GM20000 (cell line): Measurements from ENCODE around the gene MVB12B.

Experiments
- DNase-seq: peaks from one replicate; pipeline ENCODE4 v3.0.0; 2012; ENCODE audit warnings: low spot score
- CTCF ChIP-seq: IDR thresholded peaks from 2 replicates; pipeline ENCODE4 v1.5.1; 2012; ENCODE audit warnings: mild to moderate bottlenecking, control low read depth; ENCODE audit errors: extremely low read depth, missing control alignments

The MVB12B gene

DNA sequence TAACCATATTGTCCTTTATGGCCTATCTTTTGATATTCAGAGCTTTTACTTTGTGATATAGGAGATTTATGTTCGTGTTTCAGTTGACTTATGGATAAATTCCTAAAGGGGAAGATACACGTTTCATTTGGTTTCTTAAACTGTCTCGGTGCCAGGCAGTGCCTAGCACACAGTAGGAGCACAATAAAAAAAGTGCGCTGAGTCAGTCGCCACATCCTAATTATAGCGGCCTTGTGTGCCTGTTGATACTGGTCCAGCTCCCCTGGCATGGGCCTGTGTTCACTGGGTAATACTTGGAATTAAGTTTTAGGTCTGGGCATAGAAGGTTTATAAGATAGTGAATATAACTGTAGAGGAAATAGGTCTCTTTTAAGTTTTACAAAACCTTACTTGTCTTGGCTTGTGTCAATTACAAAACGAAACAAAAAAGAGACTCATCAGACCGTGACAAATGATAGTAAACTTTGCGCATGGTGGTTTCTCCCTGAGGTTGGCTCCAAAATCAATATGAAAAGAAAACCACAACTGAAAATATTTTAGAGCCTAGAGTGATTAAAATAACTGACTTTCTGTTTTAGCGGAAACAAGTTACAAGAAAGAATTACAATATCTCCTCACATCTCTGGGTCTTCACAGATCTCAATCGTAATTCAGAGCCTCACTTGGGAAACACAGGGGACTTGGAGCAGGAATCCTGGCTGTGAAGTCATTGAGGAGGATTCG, 84.8 kb downstream of the MVB12B start:
- peak; percentile 74 for DNase-seq
- TF ChIP-seq CTCF, result no peak

DNA sequence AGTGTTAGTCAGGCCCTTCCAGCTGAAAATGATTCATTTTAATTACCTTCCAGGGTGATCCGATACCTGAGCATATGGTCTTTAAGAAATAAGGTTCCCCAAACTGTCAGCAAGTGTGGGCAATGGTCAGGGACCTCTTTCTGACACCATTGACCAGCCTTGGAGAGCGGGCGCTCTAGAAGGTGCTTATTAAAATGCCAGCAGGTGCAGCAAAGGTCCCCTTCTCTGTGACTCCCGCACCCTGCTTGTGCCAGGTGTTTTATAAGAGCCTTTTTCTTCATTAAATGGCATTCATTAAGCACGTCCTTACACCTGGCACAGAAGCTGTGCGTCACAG, 85.3 kb downstream of the MVB12B start:
- no peak for TF ChIP-seq CTCF
- no peak for DNase-seq

GRCh38 chr9:126412905-126413304, 86.3 kb downstream of the MVB12B start:
- no peak for DNase-seq
- TF ChIP-seq CTCF, result no peak

GRCh38 chr9:126413391-126414068, 86.9 kb downstream of the MVB12B start:
- no peak for DNase-seq
- no peak for TF ChIP-seq CTCF

- no peak for DNase-seq
- TF ChIP-seq CTCF, result no peak
Measured at GRCh38 chr9:126415741-126416370, 89.2 kb downstream of the MVB12B start.

- DNase-seq, result no peak
- TF ChIP-seq CTCF, result no peak
Measured at GRCh38 chr9:126417043-126417442, 90.4 kb downstream of the MVB12B start.

GRCh38 chr9:126417684-126418083, 91.1 kb downstream of the MVB12B start:
- TF ChIP-seq CTCF, result no peak
- no peak for DNase-seq
